GM23338 (cell line): ENCODE results near the gene MYLK. TPM values are rescaled to one million over a fixed set of nuclear protein-coding genes. Genes with fewer than 3 reads are reported as not detected.

Source experiments
- ATAC-seq: fragments of 200-7000 bp; cut with Tn5 transposase; 3 replicates; pipeline ENCODE4 v1.9.1; 2020
- DNase-seq: peaks from one replicate; pipeline ENCODE4 v3.0.0-alpha.2; 2015; ENCODE audit warnings: low spot score
- H2AFZ ChIP-seq: fragments of 200-600 bp; sonication (generic); 2 replicates; pipeline ENCODE4 v1.8.0; 2016; ENCODE audit warnings: antibody characterized with exemption, mild to moderate bottlenecking, moderate library complexity
- H3F3A ChIP-seq: fragments of 200-600 bp; sonication (generic); replicated peaks from 2 replicates; pipeline ENCODE4 v1.8.0; 2017; ENCODE audit warnings: antibody characterized with exemption, mixed run types, low read depth
- H3K27ac ChIP-seq: fragments of 200-600 bp; sonication (generic); 2 replicates; pipeline ENCODE4 v1.6.1; 2016; ENCODE audit warnings: low read depth
- H3K27me3 ChIP-seq: fragments of 200-600 bp; sonication (generic); 2 replicates; pipeline ENCODE4 v1.8.0; 2016; ENCODE audit warnings: mild to moderate bottlenecking, mixed run types, moderate library complexity; ENCODE audit not compliant: insufficient read depth
- H3K36me3 ChIP-seq: fragments of 200-600 bp; sonication (generic); 2 replicates; pipeline ENCODE4 v1.8.0; 2016; ENCODE audit warnings: mild to moderate bottlenecking; ENCODE audit not compliant: insufficient read depth
- H3K4me1 ChIP-seq: fragments of 200-600 bp; sonication (generic); 2 replicates; pipeline ENCODE4 v1.8.0; 2016; ENCODE audit warnings: mild to moderate bottlenecking, moderate library complexity; ENCODE audit not compliant: insufficient read depth
- H3K4me2 ChIP-seq: fragments of 200-600 bp; sonication (generic); 2 replicates; pipeline ENCODE4 v1.7.1; 2017; ENCODE audit warnings: mixed run types
- H3K4me3 ChIP-seq: fragments of 200-600 bp; sonication (generic); 2 replicates; pipeline ENCODE4 v1.6.1; 2016; ENCODE audit warnings: mixed run types
- H3K79me2 ChIP-seq: fragments of 200-600 bp; sonication (generic); replicated peaks from 2 replicates; pipeline ENCODE4 v1.8.0; 2017; ENCODE audit warnings: mild to moderate bottlenecking; ENCODE audit not compliant: insufficient read depth
- H3K9me2 ChIP-seq: fragments of 200-600 bp; sonication (generic); 2 replicates; pipeline ENCODE4 v1.8.0; 2017; ENCODE audit not compliant: insufficient read depth
- H4K20me1 ChIP-seq: fragments of 200-600 bp; sonication (generic); replicated peaks from 2 replicates; pipeline ENCODE4 v1.8.0; 2017; ENCODE audit warnings: mild to moderate bottlenecking; ENCODE audit not compliant: insufficient read depth
- H3K27ac Mint-ChIP-seq: 2 replicates; pipeline ENCODE4 v1.8.0; 2020; ENCODE audit warnings: inconsistent platforms, mild to moderate bottlenecking, moderate library complexity, mixed read lengths
- H3K27me3 Mint-ChIP-seq: 3 replicates; pipeline ENCODE4 v1.8.0; 2022; ENCODE audit warnings: low read depth, mild to moderate bottlenecking, moderate library complexity, mixed read lengths, inconsistent platforms; ENCODE audit not compliant: insufficient read depth, poor library complexity
- H3K36me3 Mint-ChIP-seq: 3 replicates; pipeline ENCODE4 v1.8.0; 2021; ENCODE audit warnings: low read depth, mild to moderate bottlenecking, inconsistent platforms, moderate library complexity, mixed read lengths
- H3K4me1 Mint-ChIP-seq: 3 replicates; pipeline ENCODE4 v1.8.0; 2020; ENCODE audit warnings: mild to moderate bottlenecking, inconsistent platforms, mixed read lengths
- H3K4me3 Mint-ChIP-seq: 3 replicates; pipeline ENCODE4 v1.8.0; 2021; ENCODE audit warnings: moderate library complexity, mild to moderate bottlenecking, inconsistent platforms, mixed read lengths
- H3K9me3 Mint-ChIP-seq: 3 replicates; pipeline ENCODE4 v1.8.0; 2020; ENCODE audit warnings: moderate library complexity, mild to moderate bottlenecking, inconsistent platforms, mixed read lengths
- EZH2 ChIP-seq: fragments of 200-600 bp; sonication (generic); IDR thresholded peaks from one replicate; pipeline ENCODE4 v1.8.0; 2017; ENCODE audit warnings: antibody characterized with exemption, mild to moderate bottlenecking, low read depth; ENCODE audit not compliant: unreplicated experiment
- EZH2phosphoT487 ChIP-seq: fragments of 200-600 bp; sonication (generic); IDR thresholded peaks from one replicate; pipeline ENCODE4 v1.8.1; 2018; ENCODE audit warnings: antibody characterized with exemption; ENCODE audit not compliant: unreplicated experiment
- JUNB ChIP-seq: IDR thresholded peaks from one replicate; pipeline ENCODE4 v1.6.1; 2016; ENCODE audit warnings: antibody characterized with exemption; ENCODE audit not compliant: unreplicated experiment
- NANOG ChIP-seq: IDR thresholded peaks from 2 replicates; pipeline ENCODE4 v1.6.1; 2016; ENCODE audit warnings: antibody characterized with exemption, borderline replicate concordance
- ZNF114 ChIP-seq: fragments of 250-450 bp; sonication (Bioruptor Pico); IDR thresholded peaks from 2 replicates; pipeline ENCODE4 v1.5.0; 2020; ENCODE audit warnings: mild to moderate bottlenecking, moderate library complexity
- ZNF331 ChIP-seq: fragments of 250-450 bp; sonication (Bioruptor Pico); IDR thresholded peaks from 2 replicates; pipeline ENCODE4 v1.5.0; 2020; ENCODE audit warnings: low read depth, mild to moderate bottlenecking, moderate library complexity
- polyA plus RNA-seq: library from polyadenylated mRNA; unstranded; fragments of >200 nt; fragmentation: Nextera tagmentation; extraction: Ambion mirVana; gene quantifications from 2 replicates; pipeline ENCODE4 v1.2.1, GENCODE V29; 2016
- total RNA-seq: library from RNA; depleted of rRNA; stranded (reverse); fragments of >200 nt; shearing (Covaris generic); gene quantifications from 2 replicates; pipeline ENCODE4 v1.2.3, GENCODE V29; 2014
- TF ChIP-seq, protein P1 (sequence below): IDR thresholded peaks from 2 replicates; pipeline ENCODE4 v1.6.1; 2016; ENCODE audit warnings: antibody characterized with exemption
- TF ChIP-seq, protein P2 (sequence below): fragments of 250-450 bp; sonication (Bioruptor Pico); IDR thresholded peaks from 2 replicates; pipeline ENCODE4 v1.5.0; 2020; ENCODE audit warnings: mild to moderate bottlenecking, moderate library complexity
- TF ChIP-seq, protein P3 (sequence below), 2 experiments: fragments of 200-600 bp in 1 of 2; sonication (generic) in 1 of 2; conservative IDR thresholded peaks; 2 replicates each; pipeline versions ENCODE4 v1.5.1 to v1.6.1; 2016 to 2017; ENCODE audit warnings: antibody characterized with exemption in 2 of 2, low read depth in 2 of 2, mild to moderate bottlenecking in 2 of 2, moderate library complexity in 1 of 2
- TF ChIP-seq, protein P4 (sequence below): IDR thresholded peaks from one replicate; pipeline ENCODE4 v1.6.1; 2018; ENCODE audit warnings: antibody characterized with exemption; ENCODE audit not compliant: unreplicated experiment

The MYLK gene
- total and polyA plus RNA-seq, 2 experiments from 2014 or later = 11.5 to 17.9 TPM

DNA sequence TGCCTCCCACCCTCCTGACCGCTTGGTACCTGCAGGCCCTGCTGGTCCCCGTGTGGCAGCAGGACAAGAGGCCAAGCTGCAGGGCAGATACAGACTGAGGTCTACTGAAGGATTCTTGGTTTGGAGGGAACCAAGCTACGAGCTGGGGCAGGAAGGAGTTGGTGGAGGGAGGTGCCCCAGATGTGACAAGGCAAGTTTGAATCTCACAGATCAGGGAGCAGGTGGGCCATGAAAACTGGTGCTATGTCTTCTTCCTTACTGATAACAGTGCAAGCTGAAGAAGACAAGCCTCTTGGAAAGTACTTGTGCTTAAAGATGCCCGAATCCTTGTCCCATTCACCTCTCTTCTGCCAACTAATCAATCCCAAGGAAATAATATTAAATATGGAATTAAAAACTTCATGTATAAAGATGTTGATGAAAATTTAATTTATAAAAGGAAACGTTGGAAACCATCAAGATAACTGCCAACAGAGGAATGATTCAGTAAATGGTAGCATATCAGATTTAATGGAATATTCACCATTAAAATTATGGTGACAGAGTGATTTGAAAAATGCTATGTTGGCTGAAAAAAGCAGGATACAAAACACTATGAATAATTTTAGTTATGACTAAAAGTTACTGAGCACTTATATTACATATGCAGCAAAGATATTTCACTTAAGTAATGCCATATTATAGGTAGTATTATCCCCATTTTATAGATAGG lies 107.9 kb downstream of the MYLK start (continued):
- TF ChIP-seq NANOG (no peak), ZNF114 (CRISPR knock-in tag) (no peak)
- TF ChIP-seq, protein P1, sequence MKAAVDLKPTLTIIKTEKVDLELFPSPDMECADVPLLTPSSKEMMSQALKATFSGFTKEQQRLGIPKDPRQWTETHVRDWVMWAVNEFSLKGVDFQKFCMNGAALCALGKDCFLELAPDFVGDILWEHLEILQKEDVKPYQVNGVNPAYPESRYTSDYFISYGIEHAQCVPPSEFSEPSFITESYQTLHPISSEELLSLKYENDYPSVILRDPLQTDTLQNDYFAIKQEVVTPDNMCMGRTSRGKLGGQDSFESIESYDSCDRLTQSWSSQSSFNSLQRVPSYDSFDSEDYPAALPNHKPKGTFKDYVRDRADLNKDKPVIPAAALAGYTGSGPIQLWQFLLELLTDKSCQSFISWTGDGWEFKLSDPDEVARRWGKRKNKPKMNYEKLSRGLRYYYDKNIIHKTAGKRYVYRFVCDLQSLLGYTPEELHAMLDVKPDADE = no peak

DNA sequence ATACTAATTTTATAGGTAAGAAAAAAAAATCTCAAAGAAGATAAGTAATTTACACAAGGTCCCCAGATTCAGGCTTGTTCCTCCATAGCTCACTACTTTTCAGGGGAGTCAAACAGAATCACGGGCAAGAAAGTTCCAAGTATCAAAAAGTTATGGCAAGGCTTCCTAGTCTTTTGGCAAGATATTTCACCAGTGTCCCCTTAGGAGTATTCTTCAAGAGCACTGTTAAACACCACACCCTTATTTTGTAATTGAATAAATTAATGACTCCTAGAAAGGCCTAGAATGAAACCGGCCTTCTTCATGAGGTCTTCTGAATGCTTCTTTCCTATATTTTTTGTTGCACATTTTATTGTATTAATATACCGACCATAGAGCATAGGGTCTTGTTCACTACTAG lies 109.7 kb downstream of the MYLK start:
- Histone ChIP-seq H3K9me2 (no peaks in the 10 kb centered on the region), H3F3A (no peaks in the 10 kb centered on the region), H3K27me3 (no peaks in the 10 kb centered on the region), H3K4me2 (no peak overlapping the region), H3K27ac (no peak overlapping the region), H2AFZ (no peak overlapping the region), H3K36me3 (no peaks in the 10 kb centered on the region), H4K20me1 (no peaks in the 10 kb centered on the region), H3K4me3 (no peak overlapping the region), H3K79me2 (no peaks in the 10 kb centered on the region), H3K4me1 (no peaks in the 10 kb centered on the region)
- DNase-seq (no peak), ATAC-seq (no peak)
- Mint-ChIP-seq H3K36me3 (no peaks in the 10 kb centered on the region), H3K4me3 (no peak overlapping the region), H3K4me1 (no peaks in the 10 kb centered on the region), H3K27ac (no peak overlapping the region), H3K9me3 (no peaks in the 10 kb centered on the region), H3K27me3 (no peaks in the 10 kb centered on the region)
- TF ChIP-seq, protein P2, sequence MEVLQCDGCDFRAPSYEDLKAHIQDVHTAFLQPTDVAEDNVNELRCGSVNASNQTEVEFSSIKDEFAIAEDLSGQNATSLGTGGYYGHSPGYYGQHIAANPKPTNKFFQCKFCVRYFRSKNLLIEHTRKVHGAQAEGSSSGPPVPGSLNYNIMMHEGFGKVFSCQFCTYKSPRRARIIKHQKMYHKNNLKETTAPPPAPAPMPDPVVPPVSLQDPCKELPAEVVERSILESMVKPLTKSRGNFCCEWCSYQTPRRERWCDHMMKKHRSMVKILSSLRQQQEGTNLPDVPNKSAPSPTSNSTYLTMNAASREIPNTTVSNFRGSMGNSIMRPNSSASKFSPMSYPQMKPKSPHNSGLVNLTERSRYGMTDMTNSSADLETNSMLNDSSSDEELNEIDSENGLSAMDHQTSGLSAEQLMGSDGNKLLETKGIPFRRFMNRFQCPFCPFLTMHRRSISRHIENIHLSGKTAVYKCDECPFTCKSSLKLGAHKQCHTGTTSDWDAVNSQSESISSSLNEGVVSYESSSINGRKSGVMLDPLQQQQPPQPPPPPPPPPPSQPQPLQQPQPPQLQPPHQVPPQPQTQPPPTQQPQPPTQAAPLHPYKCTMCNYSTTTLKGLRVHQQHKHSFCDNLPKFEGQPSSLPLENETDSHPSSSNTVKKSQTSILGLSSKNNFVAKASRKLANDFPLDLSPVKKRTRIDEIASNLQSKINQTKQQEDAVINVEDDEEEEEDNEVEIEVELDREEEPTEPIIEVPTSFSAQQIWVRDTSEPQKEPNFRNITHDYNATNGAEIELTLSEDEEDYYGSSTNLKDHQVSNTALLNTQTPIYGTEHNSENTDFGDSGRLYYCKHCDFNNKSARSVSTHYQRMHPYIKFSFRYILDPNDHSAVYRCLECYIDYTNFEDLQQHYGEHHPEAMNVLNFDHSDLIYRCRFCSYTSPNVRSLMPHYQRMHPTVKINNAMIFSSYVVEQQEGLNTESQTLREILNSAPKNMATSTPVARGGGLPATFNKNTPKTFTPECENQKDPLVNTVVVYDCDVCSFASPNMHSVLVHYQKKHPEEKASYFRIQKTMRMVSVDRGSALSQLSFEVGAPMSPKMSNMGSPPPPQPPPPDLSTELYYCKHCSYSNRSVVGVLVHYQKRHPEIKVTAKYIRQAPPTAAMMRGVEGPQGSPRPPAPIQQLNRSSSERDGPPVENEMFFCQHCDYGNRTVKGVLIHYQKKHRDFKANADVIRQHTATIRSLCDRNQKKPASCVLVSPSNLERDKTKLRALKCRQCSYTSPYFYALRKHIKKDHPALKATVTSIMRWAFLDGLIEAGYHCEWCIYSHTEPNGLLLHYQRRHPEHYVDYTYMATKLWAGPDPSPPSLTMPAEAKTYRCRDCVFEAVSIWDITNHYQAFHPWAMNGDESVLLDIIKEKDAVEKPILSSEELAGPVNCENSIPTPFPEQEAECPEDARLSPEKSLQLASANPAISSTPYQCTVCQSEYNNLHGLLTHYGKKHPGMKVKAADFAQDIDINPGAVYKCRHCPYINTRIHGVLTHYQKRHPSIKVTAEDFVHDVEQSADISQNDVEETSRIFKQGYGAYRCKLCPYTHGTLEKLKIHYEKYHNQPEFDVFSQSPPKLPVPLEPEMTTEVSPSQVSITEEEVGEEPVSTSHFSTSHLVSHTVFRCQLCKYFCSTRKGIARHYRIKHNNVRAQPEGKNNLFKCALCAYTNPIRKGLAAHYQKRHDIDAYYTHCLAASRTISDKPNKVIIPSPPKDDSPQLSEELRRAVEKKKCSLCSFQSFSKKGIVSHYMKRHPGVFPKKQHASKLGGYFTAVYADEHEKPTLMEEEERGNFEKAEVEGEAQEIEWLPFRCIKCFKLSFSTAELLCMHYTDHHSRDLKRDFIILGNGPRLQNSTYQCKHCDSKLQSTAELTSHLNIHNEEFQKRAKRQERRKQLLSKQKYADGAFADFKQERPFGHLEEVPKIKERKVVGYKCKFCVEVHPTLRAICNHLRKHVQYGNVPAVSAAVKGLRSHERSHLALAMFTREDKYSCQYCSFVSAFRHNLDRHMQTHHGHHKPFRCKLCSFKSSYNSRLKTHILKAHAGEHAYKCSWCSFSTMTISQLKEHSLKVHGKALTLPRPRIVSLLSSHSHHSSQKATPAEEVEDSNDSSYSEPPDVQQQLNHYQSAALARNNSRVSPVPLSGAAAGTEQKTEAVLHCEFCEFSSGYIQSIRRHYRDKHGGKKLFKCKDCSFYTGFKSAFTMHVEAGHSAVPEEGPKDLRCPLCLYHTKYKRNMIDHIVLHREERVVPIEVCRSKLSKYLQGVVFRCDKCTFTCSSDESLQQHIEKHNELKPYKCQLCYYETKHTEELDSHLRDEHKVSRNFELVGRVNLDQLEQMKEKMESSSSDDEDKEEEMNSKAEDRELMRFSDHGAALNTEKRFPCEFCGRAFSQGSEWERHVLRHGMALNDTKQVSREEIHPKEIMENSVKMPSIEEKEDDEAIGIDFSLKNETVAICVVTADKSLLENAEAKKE (CRISPR knock-in tag) = no peak
- TF ChIP-seq JUNB = no peak
- TF ChIP-seq NANOG = no peak
- TF ChIP-seq, protein P3, sequence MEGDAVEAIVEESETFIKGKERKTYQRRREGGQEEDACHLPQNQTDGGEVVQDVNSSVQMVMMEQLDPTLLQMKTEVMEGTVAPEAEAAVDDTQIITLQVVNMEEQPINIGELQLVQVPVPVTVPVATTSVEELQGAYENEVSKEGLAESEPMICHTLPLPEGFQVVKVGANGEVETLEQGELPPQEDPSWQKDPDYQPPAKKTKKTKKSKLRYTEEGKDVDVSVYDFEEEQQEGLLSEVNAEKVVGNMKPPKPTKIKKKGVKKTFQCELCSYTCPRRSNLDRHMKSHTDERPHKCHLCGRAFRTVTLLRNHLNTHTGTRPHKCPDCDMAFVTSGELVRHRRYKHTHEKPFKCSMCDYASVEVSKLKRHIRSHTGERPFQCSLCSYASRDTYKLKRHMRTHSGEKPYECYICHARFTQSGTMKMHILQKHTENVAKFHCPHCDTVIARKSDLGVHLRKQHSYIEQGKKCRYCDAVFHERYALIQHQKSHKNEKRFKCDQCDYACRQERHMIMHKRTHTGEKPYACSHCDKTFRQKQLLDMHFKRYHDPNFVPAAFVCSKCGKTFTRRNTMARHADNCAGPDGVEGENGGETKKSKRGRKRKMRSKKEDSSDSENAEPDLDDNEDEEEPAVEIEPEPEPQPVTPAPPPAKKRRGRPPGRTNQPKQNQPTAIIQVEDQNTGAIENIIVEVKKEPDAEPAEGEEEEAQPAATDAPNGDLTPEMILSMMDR (conservative IDR thresholded peaks at IDR 0.05; ENCODE audit: low read depth in 2 of 2) = no peak
- TF ChIP-seq, protein P1 = no peak
- TF ChIP-seq ZNF331 (CRISPR knock-in tag) = no peak
- TF ChIP-seq, protein P4, sequence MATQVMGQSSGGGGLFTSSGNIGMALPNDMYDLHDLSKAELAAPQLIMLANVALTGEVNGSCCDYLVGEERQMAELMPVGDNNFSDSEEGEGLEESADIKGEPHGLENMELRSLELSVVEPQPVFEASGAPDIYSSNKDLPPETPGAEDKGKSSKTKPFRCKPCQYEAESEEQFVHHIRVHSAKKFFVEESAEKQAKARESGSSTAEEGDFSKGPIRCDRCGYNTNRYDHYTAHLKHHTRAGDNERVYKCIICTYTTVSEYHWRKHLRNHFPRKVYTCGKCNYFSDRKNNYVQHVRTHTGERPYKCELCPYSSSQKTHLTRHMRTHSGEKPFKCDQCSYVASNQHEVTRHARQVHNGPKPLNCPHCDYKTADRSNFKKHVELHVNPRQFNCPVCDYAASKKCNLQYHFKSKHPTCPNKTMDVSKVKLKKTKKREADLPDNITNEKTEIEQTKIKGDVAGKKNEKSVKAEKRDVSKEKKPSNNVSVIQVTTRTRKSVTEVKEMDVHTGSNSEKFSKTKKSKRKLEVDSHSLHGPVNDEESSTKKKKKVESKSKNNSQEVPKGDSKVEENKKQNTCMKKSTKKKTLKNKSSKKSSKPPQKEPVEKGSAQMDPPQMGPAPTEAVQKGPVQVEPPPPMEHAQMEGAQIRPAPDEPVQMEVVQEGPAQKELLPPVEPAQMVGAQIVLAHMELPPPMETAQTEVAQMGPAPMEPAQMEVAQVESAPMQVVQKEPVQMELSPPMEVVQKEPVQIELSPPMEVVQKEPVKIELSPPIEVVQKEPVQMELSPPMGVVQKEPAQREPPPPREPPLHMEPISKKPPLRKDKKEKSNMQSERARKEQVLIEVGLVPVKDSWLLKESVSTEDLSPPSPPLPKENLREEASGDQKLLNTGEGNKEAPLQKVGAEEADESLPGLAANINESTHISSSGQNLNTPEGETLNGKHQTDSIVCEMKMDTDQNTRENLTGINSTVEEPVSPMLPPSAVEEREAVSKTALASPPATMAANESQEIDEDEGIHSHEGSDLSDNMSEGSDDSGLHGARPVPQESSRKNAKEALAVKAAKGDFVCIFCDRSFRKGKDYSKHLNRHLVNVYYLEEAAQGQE = no peak
- no peak for TF ChIP-seq EZH2
- no peak for TF ChIP-seq EZH2phosphoT487
